ENCODE measurements around the gene TGOLN2.

DNA sequence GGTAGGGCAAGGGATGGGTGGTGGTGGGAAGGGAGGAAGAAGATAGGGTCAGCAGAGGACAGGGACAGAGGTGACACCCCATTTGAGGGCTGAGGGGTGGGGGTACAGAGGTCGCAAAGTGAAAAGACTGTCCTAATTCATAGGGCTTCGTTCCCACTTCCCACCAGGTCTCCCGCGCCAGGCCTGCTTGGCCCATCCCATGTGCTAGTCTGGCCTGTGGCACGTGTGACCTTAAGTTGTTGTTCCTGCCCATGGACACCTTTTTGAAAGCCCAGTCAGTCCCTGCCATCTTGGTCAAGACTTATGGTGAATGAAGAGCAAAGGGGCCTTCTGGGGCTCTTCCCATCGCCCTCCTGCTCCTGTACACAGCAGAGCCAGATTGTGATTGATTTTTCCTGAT, 46.2 kb downstream of the TGOLN2 start:
- TF ChIP-seq, protein P1, sequence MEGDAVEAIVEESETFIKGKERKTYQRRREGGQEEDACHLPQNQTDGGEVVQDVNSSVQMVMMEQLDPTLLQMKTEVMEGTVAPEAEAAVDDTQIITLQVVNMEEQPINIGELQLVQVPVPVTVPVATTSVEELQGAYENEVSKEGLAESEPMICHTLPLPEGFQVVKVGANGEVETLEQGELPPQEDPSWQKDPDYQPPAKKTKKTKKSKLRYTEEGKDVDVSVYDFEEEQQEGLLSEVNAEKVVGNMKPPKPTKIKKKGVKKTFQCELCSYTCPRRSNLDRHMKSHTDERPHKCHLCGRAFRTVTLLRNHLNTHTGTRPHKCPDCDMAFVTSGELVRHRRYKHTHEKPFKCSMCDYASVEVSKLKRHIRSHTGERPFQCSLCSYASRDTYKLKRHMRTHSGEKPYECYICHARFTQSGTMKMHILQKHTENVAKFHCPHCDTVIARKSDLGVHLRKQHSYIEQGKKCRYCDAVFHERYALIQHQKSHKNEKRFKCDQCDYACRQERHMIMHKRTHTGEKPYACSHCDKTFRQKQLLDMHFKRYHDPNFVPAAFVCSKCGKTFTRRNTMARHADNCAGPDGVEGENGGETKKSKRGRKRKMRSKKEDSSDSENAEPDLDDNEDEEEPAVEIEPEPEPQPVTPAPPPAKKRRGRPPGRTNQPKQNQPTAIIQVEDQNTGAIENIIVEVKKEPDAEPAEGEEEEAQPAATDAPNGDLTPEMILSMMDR (IDR thresholded peaks at IDR 0.05; ENCODE audit: insufficient read depth, low read length): no peak
- TF ChIP-seq SPI1 (IDR thresholded peaks at IDR 0.05; ENCODE audit: borderline replicate concordance, low read depth): no peak
- TF ChIP-seq, protein P2, sequence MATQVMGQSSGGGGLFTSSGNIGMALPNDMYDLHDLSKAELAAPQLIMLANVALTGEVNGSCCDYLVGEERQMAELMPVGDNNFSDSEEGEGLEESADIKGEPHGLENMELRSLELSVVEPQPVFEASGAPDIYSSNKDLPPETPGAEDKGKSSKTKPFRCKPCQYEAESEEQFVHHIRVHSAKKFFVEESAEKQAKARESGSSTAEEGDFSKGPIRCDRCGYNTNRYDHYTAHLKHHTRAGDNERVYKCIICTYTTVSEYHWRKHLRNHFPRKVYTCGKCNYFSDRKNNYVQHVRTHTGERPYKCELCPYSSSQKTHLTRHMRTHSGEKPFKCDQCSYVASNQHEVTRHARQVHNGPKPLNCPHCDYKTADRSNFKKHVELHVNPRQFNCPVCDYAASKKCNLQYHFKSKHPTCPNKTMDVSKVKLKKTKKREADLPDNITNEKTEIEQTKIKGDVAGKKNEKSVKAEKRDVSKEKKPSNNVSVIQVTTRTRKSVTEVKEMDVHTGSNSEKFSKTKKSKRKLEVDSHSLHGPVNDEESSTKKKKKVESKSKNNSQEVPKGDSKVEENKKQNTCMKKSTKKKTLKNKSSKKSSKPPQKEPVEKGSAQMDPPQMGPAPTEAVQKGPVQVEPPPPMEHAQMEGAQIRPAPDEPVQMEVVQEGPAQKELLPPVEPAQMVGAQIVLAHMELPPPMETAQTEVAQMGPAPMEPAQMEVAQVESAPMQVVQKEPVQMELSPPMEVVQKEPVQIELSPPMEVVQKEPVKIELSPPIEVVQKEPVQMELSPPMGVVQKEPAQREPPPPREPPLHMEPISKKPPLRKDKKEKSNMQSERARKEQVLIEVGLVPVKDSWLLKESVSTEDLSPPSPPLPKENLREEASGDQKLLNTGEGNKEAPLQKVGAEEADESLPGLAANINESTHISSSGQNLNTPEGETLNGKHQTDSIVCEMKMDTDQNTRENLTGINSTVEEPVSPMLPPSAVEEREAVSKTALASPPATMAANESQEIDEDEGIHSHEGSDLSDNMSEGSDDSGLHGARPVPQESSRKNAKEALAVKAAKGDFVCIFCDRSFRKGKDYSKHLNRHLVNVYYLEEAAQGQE (IDR thresholded peaks at IDR 0.05; ENCODE audit: insufficient replicate concordance, low read depth): no peak
- no peak for TF ChIP-seq POLR2AphosphoS5 (IDR thresholded peaks at IDR 0.05; ENCODE audit: low read depth)
- no peak for TF ChIP-seq GABPA (IDR thresholded peaks at IDR 0.05; ENCODE audit: low read depth)

Data from HL-60 (cell line).